Vagina (tissue), 2 donors: Measurements from ENCODE around the gene LDLRAD3. TPM values are rescaled to one million over a fixed set of nuclear protein-coding genes. Genes with fewer than 3 reads are reported as not detected.

Experiments used
- DNase-seq, 2 donors: peaks; one replicate each; pipeline ENCODE4 v3.0.0-alpha.2; 2017; ENCODE audit errors: extremely low spot score in 2 of 2
- H3K27ac ChIP-seq: fragments of 200-600 bp; sonication (generic); one replicate; pipeline ENCODE4 v1.5.1; 2019
- H3K27me3 ChIP-seq: fragments of 200-600 bp; sonication (generic); one replicate; pipeline ENCODE4 v1.5.1; 2019
- H3K36me3 ChIP-seq, 2 donors: fragments of 200-600 bp; sonication (generic); one replicate each; pipeline ENCODE4 v1.5.1; 2017 to 2019
- H3K4me1 ChIP-seq: fragments of 200-600 bp; sonication (generic); one replicate; pipeline ENCODE4 v1.5.1; 2019
- H3K4me3 ChIP-seq, 2 donors: fragments of 200-600 bp; sonication (generic); 1 replicate in 1 of 2; 2 replicates in 1 of 2; pipeline ENCODE4 v1.5.1; 2016 to 2019
- H3K9me3 ChIP-seq: fragments of 200-600 bp; sonication (generic); one replicate; pipeline ENCODE4 v1.5.1; 2019
- CTCF ChIP-seq, 3 experiments: fragments of 450-650 bp in 2 of 3; fragments of 200-600 bp in 1 of 3; sonication (generic) in 1 of 3; IDR thresholded peaks; one replicate each; pipeline ENCODE4 v1.5.1; 2017 to 2019; ENCODE audit warnings: antibody characterized with exemption in 3 of 3, mild to moderate bottlenecking in 2 of 3, moderate library complexity in 2 of 3
- POLR2A ChIP-seq, 2 donors: fragments of 450-650 bp; IDR thresholded peaks; one replicate each; pipeline ENCODE4 v1.6.1; 2017; ENCODE audit warnings: antibody characterized with exemption in 2 of 2, mild to moderate bottlenecking in 2 of 2, moderate library complexity in 2 of 2
- POLR2AphosphoS5 ChIP-seq, 2 donors: sonication (generic); formaldehyde crosslinking; IDR thresholded peaks; one replicate each; pipeline ENCODE4 v1.9.0; 2017; ENCODE audit warnings: antibody characterized with exemption in 2 of 2, mild to moderate bottlenecking in 2 of 2, low read depth in 1 of 2; ENCODE audit not compliant: insufficient read depth in 1 of 2
- intact Hi-C: fragments of 100-400 bp; cut with DNase I; formaldehyde crosslinking; loops from one replicate; pipeline ENCODE4 v1.15.1; 2023
- total RNA-seq: library from RNA; depleted of rRNA; stranded (reverse); fragments of >200 nt; gene quantifications from one replicate; pipeline ENCODE4 v1.2.3, GENCODE V29; 2016

Gene LDLRAD3
- total RNA-seq, 1 donor from 2014 or later: 34.4 TPM

GRCh38 chr11:36016709-36017108 is 72.8 kb downstream of the LDLRAD3 start:
- Histone ChIP-seq H3K9me3 (no peaks in the 10 kb centered on the region), H3K27ac (no peak overlapping the region), H3K36me3 (no peaks in the 10 kb centered on the region), H3K27me3 (no peaks in the 10 kb centered on the region), H3K4me1 (peaks cover 24% of the 10 kb centered on the region), H3K4me3 (no peak overlapping the region)
- intact Hi-C loops: no loop called here
- TF ChIP-seq CTCF (IDR thresholded peaks at IDR 0.05) (no peak), POLR2AphosphoS5 (IDR thresholded peaks at IDR 0.05; ENCODE audit: insufficient read depth in 1 of 2, low read depth in 1 of 2) (no peak), POLR2A (IDR thresholded peaks at IDR 0.05) (no peak)
- DNase-seq: no peak

GRCh38 chr11:36019005-36019596 is 75.2 kb downstream of the LDLRAD3 start:
- Histone ChIP-seq H3K9me3 (no peaks in the 10 kb centered on the region), H3K27ac (no peak overlapping the region), H3K4me1 (peaks cover 19% of the 10 kb centered on the region), H3K27me3 (no peaks in the 10 kb centered on the region), H3K36me3 (no peaks in the 10 kb centered on the region), H3K4me3 (no peak overlapping the region)
- intact Hi-C loops: no loop called here
- TF ChIP-seq POLR2AphosphoS5 (IDR thresholded peaks at IDR 0.05; ENCODE audit: insufficient read depth in 1 of 2, low read depth in 1 of 2) (no peak), CTCF (IDR thresholded peaks at IDR 0.05) (no peak), POLR2A (IDR thresholded peaks at IDR 0.05) (no peak)
- DNase-seq: no peak

GRCh38 chr11:36019722-36020121 is 75.9 kb downstream of the LDLRAD3 start:
- peaks cover 13% of the 10 kb centered on the region for H3K4me1 ChIP-seq
- intact Hi-C loops: no loop called here
- H3K27ac ChIP-seq: no peak overlapping the region

GRCh38 chr11:36022882-36023281 is 79.0 kb downstream of the LDLRAD3 start:
- DNase-seq: no peak
- Histone ChIP-seq H3K9me3 (no peaks in the 10 kb centered on the region), H3K4me1 (no peaks in the 10 kb centered on the region), H3K27me3 (no peaks in the 10 kb centered on the region), H3K36me3 (no peaks in the 10 kb centered on the region), H3K27ac (no peak overlapping the region), H3K4me3 (no peak overlapping the region)
- intact Hi-C loops: no loop called here
- TF ChIP-seq POLR2AphosphoS5 (IDR thresholded peaks at IDR 0.05; ENCODE audit: insufficient read depth in 1 of 2, low read depth in 1 of 2) (no peak), POLR2A (IDR thresholded peaks at IDR 0.05) (no peak), CTCF (IDR thresholded peaks at IDR 0.05) (no peak)

More at GRCh38 chr11:36019722-36020121, 75.9 kb downstream of the LDLRAD3 start:
- DNase-seq: no peak
- H3K4me3 ChIP-seq: no peak overlapping the region
- H3K36me3 ChIP-seq: no peaks in the 10 kb centered on the region
- TF ChIP-seq POLR2A (IDR thresholded peaks at IDR 0.05) (no peak), POLR2AphosphoS5 (IDR thresholded peaks at IDR 0.05; ENCODE audit: insufficient read depth in 1 of 2, low read depth in 1 of 2) (peak in 1 of 2 donors; percentile 10)
- H3K9me3 ChIP-seq: no peaks in the 10 kb centered on the region
- H3K27me3 ChIP-seq: no peaks in the 10 kb centered on the region

GRCh38 chr11:36023922-36024321 is 80.1 kb downstream of the LDLRAD3 start:
- H3K4me3 ChIP-seq: no peak overlapping the region
- H3K27ac ChIP-seq: no peak overlapping the region
- no peaks in the 10 kb centered on the region for H3K36me3 ChIP-seq
- no peak for DNase-seq
- intact Hi-C loops: no loop called here
- H3K9me3 ChIP-seq: no peaks in the 10 kb centered on the region
- H3K27me3 ChIP-seq: no peaks in the 10 kb centered on the region
- TF ChIP-seq POLR2A (IDR thresholded peaks at IDR 0.05) (no peak), CTCF (IDR thresholded peaks at IDR 0.05) (no peak), POLR2AphosphoS5 (IDR thresholded peaks at IDR 0.05; ENCODE audit: insufficient read depth in 1 of 2, low read depth in 1 of 2) (no peak)
- no peaks in the 10 kb centered on the region for H3K4me1 ChIP-seq
